SK-N-MC (cell line): Measurements from ENCODE around the gene GSS.
"Not testable (repeated sequence)": the region's sequence is repeated elsewhere in the genome, so short reads cannot be mapped to it uniquely, and the experiment has no call there.

Source experiments
- DNase-seq: peaks from one replicate; pipeline ENCODE4 v3.0.0-alpha.2; 2011; ENCODE audit warnings: low read depth, low spot score
- H3K27ac ChIP-seq: fragments of 200-600 bp; sonication (generic); 2 replicates; pipeline ENCODE4 v1.5.1; 2016; ENCODE audit warnings: mixed run types
- H3K36me3 ChIP-seq: fragments of 200-600 bp; sonication (generic); 2 replicates; pipeline ENCODE4 v1.6.1; 2017; ENCODE audit warnings: antibody characterized with exemption, low read length, mixed read lengths; ENCODE audit not compliant: insufficient read depth
- H3K4me3 ChIP-seq: fragments of 200-600 bp; sonication (generic); 2 replicates; pipeline ENCODE4 v1.5.1; 2016
- H3K9ac ChIP-seq: fragments of 200-600 bp; sonication (generic); 2 replicates; pipeline ENCODE4 v1.8.0; 2017; ENCODE audit warnings: mixed run types, mixed read lengths; ENCODE audit not compliant: insufficient read length
- H3K9me3 ChIP-seq: fragments of 200-600 bp; sonication (generic); 2 replicates; pipeline ENCODE4 v1.6.1; 2017; ENCODE audit warnings: low read depth, mild to moderate bottlenecking, antibody characterized with exemption, low read length, moderate library complexity, mixed read lengths
- EZH2 ChIP-seq: fragments of 200-600 bp; sonication (generic); IDR thresholded peaks from one replicate; pipeline ENCODE4 v1.6.1; 2017; ENCODE audit warnings: antibody characterized with exemption
- FOXP2 ChIP-seq: optimal IDR thresholded peaks from 2 replicates; pipeline ENCODE3; 2011; ENCODE audit warnings: mild to moderate bottlenecking, moderate library complexity; ENCODE audit not compliant: insufficient read depth; ENCODE audit errors: extremely low read length, control extremely low read depth
- POLR2AphosphoS5 ChIP-seq: IDR thresholded peaks from 2 replicates; pipeline ENCODE4 v1.6.1; 2012; ENCODE audit warnings: mild to moderate bottlenecking, low read depth, low read length, borderline replicate concordance

Gene GSS

DNA sequence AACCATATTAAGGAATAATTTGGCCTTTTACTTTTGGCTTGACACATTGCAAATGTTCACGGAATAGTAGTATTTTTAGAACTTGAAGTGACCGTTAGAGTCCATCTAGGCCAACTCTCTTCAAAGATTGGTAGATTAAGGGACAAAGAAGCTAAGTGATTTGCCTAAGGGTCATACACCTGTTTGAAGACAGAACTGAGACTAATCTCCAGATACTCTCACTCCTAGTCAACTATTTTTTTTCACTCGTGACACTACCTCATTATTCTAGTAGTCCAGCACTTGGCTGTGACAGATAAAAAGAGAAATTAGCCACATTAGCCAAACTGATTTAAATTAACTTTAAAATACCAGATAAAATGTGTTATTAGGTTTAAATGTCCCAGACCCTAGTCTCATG is 68.6 kb downstream of the GSS start:
- peaks cover 4% of the 10 kb centered on the region for H3K36me3 ChIP-seq

DNA sequence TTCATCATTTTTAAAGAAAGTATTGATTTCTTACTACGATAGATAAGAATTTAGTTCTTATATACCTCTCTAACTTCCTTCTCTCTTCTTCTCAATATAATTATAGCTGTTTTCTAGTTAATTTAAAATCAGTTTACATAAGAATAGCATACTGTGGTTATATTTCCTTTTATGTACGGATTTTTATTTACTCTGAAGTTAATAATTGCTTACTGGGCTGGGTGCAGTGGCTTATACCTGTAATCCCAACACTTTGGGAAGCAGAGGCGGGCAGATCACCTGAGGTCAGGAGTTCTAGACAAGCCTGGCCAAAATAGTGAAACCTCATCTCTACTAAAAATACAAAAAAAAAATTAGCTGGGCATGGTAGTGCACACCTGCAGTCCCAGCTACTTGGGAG is 69.5 kb downstream of the GSS start:
- Histone ChIP-seq H3K9ac (no peak overlapping the region), H3K9me3 (no peaks in the 10 kb centered on the region), H3K36me3 (peaks cover 4% of the 10 kb centered on the region), H3K4me3 (no peak overlapping the region), H3K27ac (no peak overlapping the region)
- TF ChIP-seq FOXP2 (no peak), POLR2AphosphoS5 (no peak), EZH2 (no peak)
- no peak for DNase-seq

More for the DNA sequence above, 68.6 kb downstream of the GSS start:
- Histone ChIP-seq H3K27ac (no peak overlapping the region), H3K9me3 (no peaks in the 10 kb centered on the region), H3K4me3 (no peak overlapping the region), H3K9ac (no peak overlapping the region)
- DNase-seq: no peak
- TF ChIP-seq FOXP2: no peak
- TF ChIP-seq POLR2AphosphoS5: no peak
- TF ChIP-seq EZH2: no peak

- no peak for DNase-seq
- H3K36me3 ChIP-seq: peaks cover 4% of the 10 kb centered on the region
- H3K27ac ChIP-seq: no peak overlapping the region
- TF ChIP-seq FOXP2 (no peak), POLR2AphosphoS5 (no peak), EZH2 (no peak)
- H3K9me3 ChIP-seq: no peaks in the 10 kb centered on the region
- H3K9ac ChIP-seq: no peak overlapping the region
- no peak overlapping the region for H3K4me3 ChIP-seq
These were observed 71.3 kb downstream of the GSS start for GRCh38 chr20:34884260-34884659.

- Histone ChIP-seq H3K27ac (no peak overlapping the region), H3K36me3 (peaks cover 4% of the 10 kb centered on the region), H3K9ac (no peak overlapping the region), H3K4me3 (no peak overlapping the region), H3K9me3 (no peaks in the 10 kb centered on the region)
- TF ChIP-seq FOXP2 (no peak), POLR2AphosphoS5 (no peak), EZH2 (no peak)
- no peak for DNase-seq
These were observed 71.8 kb downstream of the GSS start for GRCh38 chr20:34883809-34884208.

- H3K4me3 ChIP-seq: no peak overlapping the region
- H3K36me3 ChIP-seq: peaks cover 4% of the 10 kb centered on the region
- TF ChIP-seq FOXP2: no peak
- no peak for TF ChIP-seq EZH2
- TF ChIP-seq POLR2AphosphoS5: no peak
- H3K27ac ChIP-seq: no peak overlapping the region
- no peak for DNase-seq
- H3K9ac ChIP-seq: no peak overlapping the region
- no peaks in the 10 kb centered on the region for H3K9me3 ChIP-seq
These were observed 72.4 kb downstream of the GSS start for GRCh38 chr20:34883087-34883688.

- no peaks in the 10 kb centered on the region for H3K9me3 ChIP-seq
- no peak overlapping the region for H3K9ac ChIP-seq
- H3K4me3 ChIP-seq: no peak overlapping the region
- TF ChIP-seq EZH2 (no peak), FOXP2 (no peak), POLR2AphosphoS5 (no peak)
- no peak for DNase-seq
- H3K36me3 ChIP-seq: peaks cover 4% of the 10 kb centered on the region
- no peak overlapping the region for H3K27ac ChIP-seq
These were observed 73.9 kb downstream of the GSS start for GRCh38 chr20:34881689-34882088.

DNA sequence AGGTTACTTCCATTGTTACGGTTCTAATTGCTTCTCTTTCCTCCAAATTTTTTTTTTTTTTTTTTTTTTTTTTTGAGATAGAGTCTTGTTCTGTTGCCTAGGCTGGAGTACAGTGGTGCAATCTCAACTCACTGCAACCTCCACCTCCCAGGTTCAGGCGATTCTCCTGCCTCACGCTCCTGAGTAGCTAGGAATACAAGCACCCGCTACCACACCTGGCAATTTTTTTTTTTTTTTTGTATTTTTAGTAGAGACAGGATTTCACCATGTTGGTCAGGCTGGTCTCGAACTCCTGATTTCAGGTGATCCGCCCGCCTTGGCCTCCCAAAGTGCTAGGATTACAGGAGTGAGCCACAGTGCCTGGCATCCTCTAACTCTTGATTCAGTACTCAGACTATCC is 74.6 kb downstream of the GSS start:
- H3K9ac ChIP-seq, DNase-seq, H3K9me3 ChIP-seq, H3K4me3 ChIP-seq, H3K36me3 ChIP-seq, H3K27ac ChIP-seq: not testable (repeated sequence)

GRCh38 chr20:34880215-34880850 is 75.3 kb downstream of the GSS start:
- H3K4me3 ChIP-seq: no peak overlapping the region
- peaks cover 4% of the 10 kb centered on the region for H3K36me3 ChIP-seq
- DNase-seq: no peak
- no peaks in the 10 kb centered on the region for H3K9me3 ChIP-seq
- H3K27ac ChIP-seq: no peak overlapping the region
- TF ChIP-seq POLR2AphosphoS5 (no peak), FOXP2 (no peak), EZH2 (no peak)
- no peak overlapping the region for H3K9ac ChIP-seq
